Measurements from ENCODE around the gene KRTAP13-2. TPM values are rescaled to one million over a fixed set of nuclear protein-coding genes. Genes with fewer than 3 reads are reported as not detected.

Gene KRTAP13-2
- total RNA-seq, 6 experiments from 2014 or later = not detected

DNA sequence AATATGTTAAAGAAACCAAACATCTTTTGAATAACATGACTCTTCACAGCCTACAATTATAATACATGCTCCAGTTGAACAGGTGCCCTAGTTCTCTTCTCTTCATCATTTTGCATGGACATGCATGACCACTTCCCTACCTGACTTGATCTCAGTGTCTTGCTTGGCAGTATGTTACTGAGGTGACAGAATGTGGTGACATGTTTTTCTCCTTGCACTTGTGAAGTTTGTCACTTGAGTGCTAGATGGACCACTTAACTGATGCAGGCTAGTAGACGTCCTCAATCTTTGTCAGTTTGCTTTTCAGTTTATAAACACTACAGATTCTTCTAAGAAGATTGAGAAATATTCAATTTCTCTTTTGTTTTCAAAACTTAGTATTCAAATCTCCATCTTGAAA lies 10.1 kb upstream of the KRTAP13-2 start:
- H3K4me3 Mint-ChIP-seq = no peak overlapping the region
- TF ChIP-seq, protein P1, sequence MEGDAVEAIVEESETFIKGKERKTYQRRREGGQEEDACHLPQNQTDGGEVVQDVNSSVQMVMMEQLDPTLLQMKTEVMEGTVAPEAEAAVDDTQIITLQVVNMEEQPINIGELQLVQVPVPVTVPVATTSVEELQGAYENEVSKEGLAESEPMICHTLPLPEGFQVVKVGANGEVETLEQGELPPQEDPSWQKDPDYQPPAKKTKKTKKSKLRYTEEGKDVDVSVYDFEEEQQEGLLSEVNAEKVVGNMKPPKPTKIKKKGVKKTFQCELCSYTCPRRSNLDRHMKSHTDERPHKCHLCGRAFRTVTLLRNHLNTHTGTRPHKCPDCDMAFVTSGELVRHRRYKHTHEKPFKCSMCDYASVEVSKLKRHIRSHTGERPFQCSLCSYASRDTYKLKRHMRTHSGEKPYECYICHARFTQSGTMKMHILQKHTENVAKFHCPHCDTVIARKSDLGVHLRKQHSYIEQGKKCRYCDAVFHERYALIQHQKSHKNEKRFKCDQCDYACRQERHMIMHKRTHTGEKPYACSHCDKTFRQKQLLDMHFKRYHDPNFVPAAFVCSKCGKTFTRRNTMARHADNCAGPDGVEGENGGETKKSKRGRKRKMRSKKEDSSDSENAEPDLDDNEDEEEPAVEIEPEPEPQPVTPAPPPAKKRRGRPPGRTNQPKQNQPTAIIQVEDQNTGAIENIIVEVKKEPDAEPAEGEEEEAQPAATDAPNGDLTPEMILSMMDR (IDR thresholded peaks at IDR 0.05) = no peak
- no peaks in the 10 kb centered on the region for H3K27me3 Mint-ChIP-seq (ENCODE audit: insufficient read depth)
- H3K9me3 Mint-ChIP-seq = peaks cover 70% of the 10 kb centered on the region
- H3K36me3 Mint-ChIP-seq (ENCODE audit: low read depth) = peaks cover 11% of the 10 kb centered on the region; the same call in 1 of the 2 replicates
- H3K4me1 Mint-ChIP-seq (ENCODE audit: low read depth) = no peaks in the 10 kb centered on the region
- H3K27ac Mint-ChIP-seq = no peak overlapping the region
- no peak for DNase-seq

DNA sequence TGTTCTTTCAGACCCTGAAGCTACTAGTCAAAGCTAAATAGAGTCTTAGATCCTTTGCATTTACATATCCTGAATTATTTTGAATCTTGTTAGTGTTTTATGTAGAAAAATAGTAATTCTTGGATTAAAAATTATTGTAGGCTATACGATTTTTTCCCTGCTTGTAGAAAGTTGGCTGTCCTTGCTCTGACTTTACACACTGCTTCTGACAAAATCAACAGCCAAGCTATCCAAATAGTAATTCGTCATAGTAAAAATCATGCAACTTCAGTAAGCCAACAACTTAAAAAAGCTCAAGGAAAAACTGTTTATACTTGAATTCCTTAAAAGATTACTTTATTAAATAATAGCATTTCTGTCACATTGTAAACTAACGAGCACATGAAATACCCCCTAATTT lies 16.2 kb downstream of the KRTAP13-2 start:
- Mint-ChIP-seq H3K9me3 (peaks cover 55% of the 10 kb centered on the region), H3K27ac (no peak overlapping the region), H3K36me3 (ENCODE audit: low read depth) (no peaks in the 10 kb centered on the region), H3K27me3 (ENCODE audit: insufficient read depth) (no peaks in the 10 kb centered on the region), H3K4me3 (no peak overlapping the region), H3K4me1 (ENCODE audit: low read depth) (no peaks in the 10 kb centered on the region)
- TF ChIP-seq, protein P1 (IDR thresholded peaks at IDR 0.05) = no peak
- no peak for DNase-seq

DNA sequence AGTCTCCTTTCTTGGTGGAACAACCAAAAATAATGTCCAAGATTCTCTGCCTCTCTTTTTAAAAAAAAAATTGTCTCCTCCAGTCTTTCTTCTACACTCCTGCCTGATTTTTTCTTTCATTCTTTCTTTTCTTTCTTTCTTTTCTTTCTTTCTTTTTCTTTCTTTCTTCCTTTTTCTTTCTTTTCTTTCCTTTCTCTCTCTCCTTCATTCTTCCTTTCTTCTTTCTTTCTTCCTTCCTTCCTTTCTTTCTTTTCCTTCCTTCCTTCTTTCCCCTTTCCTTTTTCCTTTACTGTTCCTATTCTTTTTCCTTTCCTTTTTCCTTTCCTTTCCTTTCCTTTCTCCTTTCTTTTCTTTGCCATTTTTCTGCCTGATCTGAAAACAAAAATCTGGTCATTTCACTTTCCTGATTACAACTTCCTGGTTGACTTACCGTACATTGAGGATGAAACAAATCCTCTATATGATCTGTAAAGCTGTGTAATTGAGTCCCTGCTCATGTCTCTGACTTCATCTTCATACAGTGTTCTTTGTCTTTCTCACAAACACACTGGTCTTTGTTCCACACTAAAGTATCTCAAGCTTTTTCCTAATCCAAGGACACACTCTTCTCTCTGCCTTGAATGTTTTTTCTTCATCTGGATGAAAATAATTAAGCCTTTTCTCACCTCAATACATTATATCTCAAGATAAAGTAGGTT lies 17.6 kb downstream of the KRTAP13-2 start:
- Mint-ChIP-seq H3K4me3 (no peak overlapping the region), H3K9me3 (peaks cover 54% of the 10 kb centered on the region), H3K4me1 (ENCODE audit: low read depth) (no peaks in the 10 kb centered on the region), H3K27ac (no peak overlapping the region), H3K36me3 (ENCODE audit: low read depth) (no peaks in the 10 kb centered on the region), H3K27me3 (ENCODE audit: insufficient read depth) (no peaks in the 10 kb centered on the region)
- TF ChIP-seq, protein P1 (IDR thresholded peaks at IDR 0.05) = no peak
- no peak for DNase-seq

DNA sequence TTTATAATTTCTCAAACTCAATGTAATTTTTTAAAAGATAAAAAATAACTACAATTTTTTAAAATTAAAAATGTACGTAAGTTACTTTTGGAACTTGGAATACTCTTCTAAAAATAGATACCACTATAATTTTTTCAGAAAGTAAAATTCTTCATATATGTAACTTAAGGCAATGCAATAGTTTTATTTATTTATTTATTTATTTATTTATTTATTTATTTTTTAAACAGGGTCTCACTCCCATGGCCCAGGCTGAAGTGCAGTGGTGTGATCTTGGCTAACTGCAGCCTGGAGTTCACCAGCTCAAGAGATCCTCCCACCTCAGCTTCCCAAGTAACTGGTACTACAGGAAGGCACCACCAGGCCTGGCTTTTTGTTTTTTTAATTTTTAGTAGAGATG lies 20.5 kb downstream of the KRTAP13-2 start:
- H3K9me3 Mint-ChIP-seq = peaks cover 55% of the 10 kb centered on the region
- no peaks in the 10 kb centered on the region for H3K4me1 Mint-ChIP-seq (ENCODE audit: low read depth)
- no peak for DNase-seq
- no peak overlapping the region for H3K27ac Mint-ChIP-seq
- no peaks in the 10 kb centered on the region for H3K36me3 Mint-ChIP-seq (ENCODE audit: low read depth)
- no peaks in the 10 kb centered on the region for H3K27me3 Mint-ChIP-seq (ENCODE audit: insufficient read depth)
- H3K4me3 Mint-ChIP-seq = no peak overlapping the region
- TF ChIP-seq, protein P1 (IDR thresholded peaks at IDR 0.05) = no peak

DNA sequence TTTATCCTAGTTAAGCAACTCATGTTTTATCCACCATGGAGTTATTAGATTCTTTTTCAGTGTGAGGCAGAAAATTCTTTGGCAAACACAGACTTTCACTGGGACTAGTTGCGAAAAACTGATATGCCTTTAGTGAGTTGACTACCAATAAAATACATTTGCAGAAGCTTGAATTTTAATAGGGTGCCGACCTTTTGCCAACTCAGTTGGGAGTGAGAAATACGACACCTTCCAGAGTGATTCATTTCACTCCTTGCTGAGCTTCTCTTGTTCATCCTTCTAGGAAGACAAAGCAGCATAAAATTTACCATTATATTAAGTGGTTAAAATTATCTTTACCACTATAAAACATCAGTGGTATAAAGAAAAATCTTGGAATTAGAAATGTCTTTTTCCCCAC lies 22.5 kb downstream of the KRTAP13-2 start:
- TF ChIP-seq, protein P1 (IDR thresholded peaks at IDR 0.05) = no peak
- no peak overlapping the region for H3K27ac Mint-ChIP-seq

More for the DNA sequence above, 22.5 kb downstream of the KRTAP13-2 start:
- Mint-ChIP-seq H3K27me3 (ENCODE audit: insufficient read depth) (peaks cover 1% of the 10 kb centered on the region; the same call in 1 of the 2 replicates), H3K9me3 (peaks cover 59% of the 10 kb centered on the region), H3K4me1 (ENCODE audit: low read depth) (no peaks in the 10 kb centered on the region), H3K36me3 (ENCODE audit: low read depth) (no peaks in the 10 kb centered on the region), H3K4me3 (no peak overlapping the region)
- DNase-seq = no peak

Data from HFFc6 (cell line).